NCI-H2171 treated with DMSO at 0.1 percent for 48 hours (cell line): Measurements from ENCODE around the gene INSIG2.

Source experiments
- DNase-seq: peaks from one replicate; lab custom pipeline; 2025; lab: John Stamatoyannopoulos, UW

INSIG2 gene

GRCh38 chr2:118102433-118103082 lies 14.3 kb downstream of the INSIG2 start:
- DNase-seq = no peak

DNA sequence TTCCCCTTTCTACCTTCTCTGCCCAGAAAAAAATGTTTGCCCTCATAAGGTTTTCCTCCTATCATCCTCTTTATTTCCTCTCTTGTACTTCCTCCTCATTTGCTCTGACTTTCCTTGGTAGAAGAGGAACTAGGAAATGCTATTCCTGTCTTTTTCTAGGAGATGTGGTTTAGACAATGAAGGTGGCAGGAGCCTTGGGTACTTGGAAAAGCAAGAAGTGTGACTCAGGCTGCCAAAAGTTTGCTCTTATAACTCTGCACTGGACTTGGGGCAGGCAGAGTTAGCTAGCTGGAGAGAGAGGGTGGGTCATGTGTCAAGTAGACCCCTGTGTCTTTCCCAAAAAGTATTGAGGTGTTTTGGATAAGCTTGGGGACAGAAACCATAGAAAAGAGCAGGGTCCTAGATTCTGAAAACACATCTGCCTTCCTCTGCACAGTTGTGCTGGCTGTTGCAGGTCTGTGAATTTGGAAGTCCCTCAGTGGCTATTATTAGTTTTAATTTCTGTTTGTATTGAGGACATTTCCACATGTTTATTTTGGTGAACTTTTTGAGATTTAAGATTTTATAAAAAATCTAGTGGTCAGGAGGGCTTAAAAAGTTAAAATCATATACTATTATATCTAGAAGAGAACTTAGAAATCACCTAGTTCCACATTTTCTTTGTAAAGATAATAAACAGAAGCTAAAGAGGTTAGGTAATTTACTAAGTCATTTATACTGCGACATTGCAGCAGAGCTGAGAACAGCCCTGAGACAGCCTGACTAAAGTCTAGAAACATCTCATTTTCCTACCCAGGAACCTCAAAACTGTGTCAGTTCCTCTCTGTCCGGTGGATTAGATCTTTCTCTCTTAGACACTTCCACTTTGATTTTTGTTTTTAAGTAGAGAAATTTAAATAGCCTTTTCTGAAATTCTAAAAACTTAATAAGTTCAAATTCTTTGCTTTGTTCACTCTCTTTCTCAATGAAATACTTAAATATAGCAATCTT lies 16.0 kb downstream of the INSIG2 start:
- DNase-seq = no peak

DNA sequence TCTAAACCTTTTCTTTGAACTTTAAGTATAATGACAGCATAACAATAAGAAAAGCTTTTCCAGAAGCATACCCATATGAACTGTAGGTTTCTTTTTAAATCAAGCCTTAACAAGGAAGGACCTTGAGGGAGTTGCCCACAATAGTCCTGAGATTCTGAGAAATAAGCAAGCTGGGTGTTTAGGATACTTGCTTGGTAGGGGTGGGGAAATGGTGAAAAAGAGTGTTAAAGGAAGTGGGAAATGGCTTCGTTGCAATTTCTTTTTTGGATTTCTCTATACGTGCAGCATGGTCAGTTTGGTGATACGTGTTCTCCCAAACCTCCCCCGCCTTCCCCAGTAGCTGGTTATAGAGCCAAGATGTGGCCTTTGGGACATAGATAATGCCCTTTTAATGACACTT lies 17.2 kb downstream of the INSIG2 start:
- no peak for DNase-seq

GRCh38 chr2:118106926-118107325 lies 18.7 kb downstream of the INSIG2 start:
- no peak for DNase-seq

- no peak for DNase-seq
Observed at GRCh38 chr2:118110310-118110709, 22.0 kb downstream of the INSIG2 start.

DNA sequence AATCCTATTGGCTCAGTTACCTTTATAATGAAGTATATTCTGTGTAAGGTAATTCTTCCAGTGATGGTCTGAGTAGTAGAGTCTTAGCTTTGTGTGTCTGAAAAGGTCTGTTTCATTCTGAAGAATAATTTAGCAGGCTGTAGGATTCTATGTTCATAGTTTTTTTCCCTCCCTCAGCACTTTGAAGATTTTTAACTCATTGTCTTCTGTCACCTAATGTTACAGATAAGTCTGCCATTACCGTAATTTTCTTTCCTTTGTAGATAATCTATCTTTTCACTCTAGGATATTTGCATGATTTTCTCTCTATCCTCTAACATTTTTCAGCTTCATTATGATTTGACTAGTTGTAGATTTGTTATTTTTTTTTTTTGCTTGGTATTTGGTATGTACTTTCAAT lies 22.7 kb downstream of the INSIG2 start:
- DNase-seq = no peak

DNA sequence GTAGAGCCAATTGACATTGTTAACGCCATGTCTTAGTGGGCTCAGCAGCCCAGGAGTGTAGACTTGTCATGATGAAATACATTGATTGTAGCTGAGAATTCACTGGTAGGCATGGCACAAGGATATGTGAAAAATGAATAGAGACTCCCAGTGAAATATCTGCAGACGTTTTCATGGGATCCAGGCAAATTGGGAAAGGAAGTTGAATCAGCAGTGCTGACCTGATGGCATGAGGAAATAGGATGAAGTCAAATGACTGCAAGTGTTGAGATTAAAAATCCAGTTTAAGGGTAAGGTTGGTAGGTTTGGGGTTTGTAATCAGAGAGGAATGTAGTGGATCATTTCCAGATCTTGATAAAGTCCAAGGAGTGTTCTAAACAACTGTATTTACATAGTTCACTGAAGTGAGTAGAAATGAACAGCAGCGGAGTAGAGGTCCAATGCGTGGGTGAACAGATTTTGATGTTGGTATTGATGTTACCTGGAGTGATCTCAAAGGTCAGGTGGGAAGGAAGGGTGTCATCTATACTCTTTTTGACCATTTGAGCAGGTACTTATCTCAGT lies 24.6 kb downstream of the INSIG2 start:
- no peak for DNase-seq

GRCh38 chr2:118114863-118115262 lies 26.6 kb downstream of the INSIG2 start:
- DNase-seq = no peak

GRCh38 chr2:118115761-118116160 lies 27.5 kb downstream of the INSIG2 start:
- no peak for DNase-seq

- no peak for DNase-seq
Observed at GRCh38 chr2:118118479-118118878, 30.2 kb downstream of the INSIG2 start.

GRCh38 chr2:118119158-118119727 lies 31.0 kb downstream of the INSIG2 start:
- no peak for DNase-seq

GRCh38 chr2:118119761-118120400 lies 31.6 kb downstream of the INSIG2 start:
- no peak for DNase-seq

GRCh38 chr2:118120401-118120780 lies 32.1 kb downstream of the INSIG2 start:
- no peak for DNase-seq

- DNase-seq = peak; percentile 8
Observed at GRCh38 chr2:118121101-118121500, 32.8 kb downstream of the INSIG2 start.

DNA sequence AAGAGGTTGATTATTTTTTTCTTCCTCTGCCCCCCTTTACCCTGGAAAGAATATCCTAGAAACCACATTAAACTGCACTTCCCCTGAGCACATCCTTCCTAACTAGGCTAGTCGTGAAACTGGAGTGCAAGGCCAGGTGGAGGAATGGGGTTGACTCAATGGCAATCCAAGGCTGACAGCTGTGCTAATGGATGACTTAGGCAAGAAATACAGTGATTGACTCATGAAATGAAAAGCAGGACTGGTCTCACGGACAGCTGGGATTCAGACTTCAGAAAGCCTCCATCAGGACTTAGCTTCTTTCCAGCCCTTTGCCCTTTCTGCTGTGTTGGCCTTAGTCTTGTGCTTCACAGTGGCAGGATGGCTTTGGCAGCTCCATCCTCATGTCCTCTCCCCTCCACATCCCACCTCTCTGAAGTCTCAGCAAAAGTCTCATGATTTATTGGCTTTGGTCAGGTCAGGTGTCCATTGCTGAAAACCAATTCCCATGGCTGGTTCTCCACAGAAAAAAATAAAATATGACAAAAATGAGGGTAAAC lies 33.8 kb downstream of the INSIG2 start:
- no peak for DNase-seq

DNA sequence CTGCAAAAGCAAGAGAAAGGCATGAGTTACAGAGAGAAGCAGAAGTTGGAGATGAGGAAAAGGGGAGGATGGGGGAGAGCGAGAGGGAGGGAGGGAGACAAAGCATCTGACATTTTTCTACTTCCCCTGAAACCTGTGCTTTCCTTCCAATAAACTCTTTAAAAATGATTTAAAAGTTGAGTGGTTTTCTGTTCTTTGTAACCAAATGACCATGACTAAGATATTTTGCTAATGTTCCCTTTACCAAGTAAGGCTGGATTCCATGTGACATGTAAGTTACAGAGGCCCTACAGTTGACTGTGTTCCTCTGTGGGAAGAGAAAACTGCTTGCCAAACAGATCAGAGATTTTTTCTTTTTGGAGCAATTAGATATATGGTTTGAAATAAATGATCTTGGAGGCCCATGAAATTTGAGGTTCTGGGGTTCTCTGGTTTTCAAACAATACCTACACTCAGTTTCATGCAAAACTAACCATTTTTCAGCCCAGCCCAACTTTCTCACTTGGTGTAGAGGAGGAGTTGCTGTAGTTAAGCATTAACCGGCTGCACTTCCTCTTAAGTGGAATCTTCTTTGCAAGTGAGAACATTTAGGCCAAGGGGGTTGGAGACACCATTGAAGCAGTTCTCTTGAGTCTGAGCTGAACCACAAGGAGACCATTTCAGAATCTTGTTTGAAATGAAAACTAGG lies 34.5 kb downstream of the INSIG2 start:
- DNase-seq = no peak

DNA sequence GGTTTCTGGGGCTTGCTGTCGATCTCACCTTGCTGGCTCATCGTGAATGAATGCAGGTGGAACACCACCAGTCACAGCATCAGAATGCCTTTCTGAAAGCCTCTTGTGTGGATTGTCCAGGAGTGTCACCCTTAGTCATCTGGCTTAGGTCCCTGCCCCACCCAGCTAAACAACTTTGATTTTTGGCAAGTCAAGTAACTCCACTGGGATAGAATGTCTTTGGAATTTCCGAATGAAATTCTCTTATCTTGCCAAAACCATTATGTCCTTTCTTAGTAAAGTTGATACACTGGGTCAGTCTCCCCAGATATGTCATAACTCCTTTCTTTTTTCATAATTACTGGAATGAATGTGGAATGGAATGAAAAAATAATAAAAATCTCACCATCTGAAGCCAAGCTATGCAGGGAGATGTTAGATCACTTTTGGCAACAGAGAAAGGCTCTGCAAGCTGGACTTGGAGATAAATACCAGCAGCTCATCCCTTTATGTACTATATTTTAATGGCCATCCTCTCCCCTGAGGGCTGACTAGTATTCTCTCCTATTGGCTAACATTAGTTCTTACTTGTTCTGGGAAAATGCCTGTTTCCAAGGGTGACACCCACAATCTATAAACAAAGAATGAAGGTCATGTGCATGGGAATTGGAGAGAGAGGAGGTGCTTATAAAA lies 35.4 kb downstream of the INSIG2 start:
- no peak for DNase-seq

DNA sequence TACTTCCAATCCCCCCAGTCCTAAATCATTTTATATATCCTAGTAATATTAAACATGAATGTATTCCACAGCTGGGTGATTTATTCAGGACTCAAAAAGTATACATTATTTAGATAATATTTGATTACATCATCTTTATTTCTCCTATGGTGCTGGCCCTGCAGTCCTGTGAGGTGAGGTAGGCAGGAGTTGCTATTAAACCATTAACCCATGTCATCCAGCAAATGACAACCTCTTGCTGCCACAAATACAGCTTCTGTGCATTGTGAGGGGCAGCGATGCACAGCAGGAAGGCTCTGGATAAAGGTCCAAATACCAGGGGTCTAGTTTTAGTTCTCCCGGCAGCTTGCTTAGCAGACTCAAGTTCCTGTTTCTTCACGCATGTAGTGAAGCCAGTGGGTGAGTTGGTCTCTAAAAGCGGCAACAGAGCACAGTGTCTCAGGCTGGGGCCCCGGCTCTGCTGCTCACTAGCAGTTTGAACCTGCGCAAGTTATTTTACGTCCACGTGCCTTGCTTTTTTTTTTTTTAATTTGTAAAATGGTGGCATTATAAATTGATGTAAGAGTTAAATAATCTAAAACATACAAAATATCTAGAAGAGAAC lies 36.1 kb downstream of the INSIG2 start:
- no peak for DNase-seq

DNA sequence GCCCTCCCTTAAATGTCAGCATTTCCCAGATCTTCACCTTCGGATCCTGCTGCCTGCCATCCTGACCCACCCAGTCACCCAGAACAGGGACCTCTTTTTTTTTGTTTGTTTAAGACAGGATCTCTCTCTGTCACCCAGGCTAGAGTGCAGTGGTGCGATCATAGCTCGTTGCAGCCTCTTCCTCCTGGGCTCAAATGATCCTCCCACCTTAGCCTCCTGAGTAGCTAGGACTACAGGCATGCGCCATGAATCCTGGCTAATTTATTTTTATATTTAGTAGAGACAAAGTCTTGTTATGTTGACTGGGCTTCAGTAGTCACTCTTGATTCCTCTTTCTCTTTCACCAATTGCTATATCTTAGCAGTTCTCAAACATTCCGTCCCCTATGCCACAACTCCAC lies 39.0 kb downstream of the INSIG2 start:
- DNase-seq = no peak

DNA sequence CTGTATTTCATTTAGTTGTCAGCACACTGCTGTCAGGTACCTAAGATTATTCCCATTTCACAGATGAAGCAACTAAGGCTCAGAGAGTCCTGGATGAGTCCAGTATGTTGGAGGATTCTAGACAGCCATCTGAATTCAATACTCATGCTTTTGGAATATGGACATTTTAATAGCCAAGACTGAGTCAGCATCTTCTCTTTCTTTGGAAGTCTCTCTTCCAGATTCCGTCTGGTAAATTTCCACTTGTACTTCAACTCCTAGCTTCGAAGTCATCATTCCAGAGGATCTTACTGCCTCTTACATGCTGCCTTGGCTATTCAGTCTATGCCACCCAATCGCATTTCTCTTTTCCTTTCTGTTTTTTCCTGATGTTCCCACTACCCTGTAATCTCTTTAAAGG lies 40.6 kb downstream of the INSIG2 start:
- DNase-seq = no peak
